Stimulated activated naive CD8-positive, alpha-beta T cell treated with anti-CD3 and anti-CD28 coated beads, Interleukin-15, Interleukin-2, amounts not matched to agents 100 ng/mL and 50 ng/mL, for 24 hours (primary cell): ENCODE results near the gene IL33.

Experiments
- H3K27ac Mint-ChIP-seq: one replicate; pipeline ENCODE4 v1.8.0; 2021; ENCODE audit warnings: mild to moderate bottlenecking, mixed read lengths
- H3K27me3 Mint-ChIP-seq: one replicate; pipeline ENCODE4 v1.8.0; 2021; ENCODE audit warnings: mixed read lengths
- H3K36me3 Mint-ChIP-seq: one replicate; pipeline ENCODE4 v1.8.0; 2021; ENCODE audit warnings: low read depth, mixed read lengths
- H3K4me1 Mint-ChIP-seq: one replicate; pipeline ENCODE4 v1.8.0; 2021; ENCODE audit warnings: low read depth, mixed read lengths
- H3K4me3 Mint-ChIP-seq: one replicate; pipeline ENCODE4 v1.8.0; 2021; ENCODE audit warnings: mild to moderate bottlenecking, mixed read lengths
- H3K9me3 Mint-ChIP-seq: one replicate; pipeline ENCODE4 v1.8.0; 2021; ENCODE audit warnings: mixed read lengths

The IL33 gene

DNA sequence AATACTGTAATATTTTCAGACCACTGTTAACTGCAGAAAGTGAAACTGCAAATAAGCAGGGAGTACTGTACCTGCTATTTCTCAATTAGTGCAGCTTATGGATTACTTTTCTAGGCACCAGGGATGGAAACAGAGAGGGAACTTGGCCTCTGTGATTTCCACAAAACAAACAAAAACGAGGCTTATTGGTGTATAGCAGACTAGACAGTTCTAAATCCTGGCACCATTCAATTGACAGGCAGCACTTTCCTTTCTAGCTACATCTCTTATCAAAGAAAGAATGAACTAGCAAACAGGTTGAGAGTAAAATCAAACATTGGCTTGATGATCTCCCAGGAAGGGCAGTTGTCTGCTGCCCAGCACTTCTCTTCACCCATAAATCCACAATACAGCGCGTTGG, 16.0 kb upstream of the IL33 start:
- Mint-ChIP-seq H3K27me3 (peaks cover 20% of the 10 kb centered on the region), H3K36me3 (no peaks in the 10 kb centered on the region), H3K27ac (no peak overlapping the region), H3K4me1 (no peaks in the 10 kb centered on the region), H3K4me3 (no peak overlapping the region), H3K9me3 (no peaks in the 10 kb centered on the region)

GRCh38 chr9:6200761-6201160, 14.8 kb upstream of the IL33 start:
- Mint-ChIP-seq H3K36me3 (no peaks in the 10 kb centered on the region), H3K4me3 (no peak overlapping the region), H3K9me3 (no peaks in the 10 kb centered on the region), H3K27me3 (peaks cover 27% of the 10 kb centered on the region), H3K27ac (no peak overlapping the region), H3K4me1 (no peaks in the 10 kb centered on the region)

GRCh38 chr9:6209966-6210365, 5.6 kb upstream of the IL33 start:
- Mint-ChIP-seq H3K9me3 (peaks cover 32% of the 10 kb centered on the region), H3K27me3 (peaks cover 17% of the 10 kb centered on the region), H3K36me3 (no peaks in the 10 kb centered on the region)

GRCh38 chr9:6212722-6213375, 2.8 kb upstream of the IL33 start:
- Mint-ChIP-seq H3K27me3 (peaks cover 23% of the 10 kb centered on the region), H3K4me3 (no peak overlapping the region), H3K4me1 (no peaks in the 10 kb centered on the region), H3K9me3 (peaks cover 26% of the 10 kb centered on the region), H3K27ac (no peak overlapping the region), H3K36me3 (no peaks in the 10 kb centered on the region)

More at GRCh38 chr9:6209966-6210365, 5.6 kb upstream of the IL33 start:
- Mint-ChIP-seq H3K4me3 (no peak overlapping the region), H3K27ac (no peak overlapping the region), H3K4me1 (no peaks in the 10 kb centered on the region)

- Mint-ChIP-seq H3K4me1 (no peaks in the 10 kb centered on the region), H3K9me3 (peaks cover 22% of the 10 kb centered on the region), H3K36me3 (no peaks in the 10 kb centered on the region), H3K4me3 (no peak overlapping the region), H3K27ac (no peak overlapping the region), H3K27me3 (peaks cover 27% of the 10 kb centered on the region)
Observed at GRCh38 chr9:6214434-6214833, 1.2 kb upstream of the IL33 start.

DNA sequence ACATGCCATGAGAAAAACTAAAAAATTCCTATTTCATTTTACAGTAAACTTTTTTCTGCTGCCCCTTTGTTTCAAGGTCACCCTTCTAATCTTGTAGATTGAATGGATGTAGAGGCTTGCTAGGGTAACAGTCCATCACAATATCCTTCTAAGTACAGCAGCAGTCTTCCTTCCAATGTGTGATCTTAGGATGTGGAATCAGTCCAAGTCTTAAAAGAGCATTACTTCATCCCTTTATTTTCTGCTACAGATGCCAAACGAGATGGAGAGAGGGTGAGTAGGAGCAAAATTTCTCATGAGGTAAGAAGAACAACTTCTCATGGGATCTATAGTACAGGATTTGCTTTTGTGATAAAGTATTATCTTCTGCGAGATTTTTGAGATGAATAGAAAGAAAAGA, 704 bp upstream of the IL33 start:
- H3K36me3 Mint-ChIP-seq = no peaks in the 10 kb centered on the region
- H3K9me3 Mint-ChIP-seq = peaks cover 17% of the 10 kb centered on the region
- H3K4me3 Mint-ChIP-seq = no peak overlapping the region
- H3K4me1 Mint-ChIP-seq = no peaks in the 10 kb centered on the region
- H3K27ac Mint-ChIP-seq = no peak overlapping the region
- peaks cover 29% of the 10 kb centered on the region for H3K27me3 Mint-ChIP-seq

GRCh38 chr9:6216002-6216401, 395 bp downstream of the IL33 start:
- Mint-ChIP-seq H3K27me3 (peaks cover 33% of the 10 kb centered on the region), H3K4me1 (no peaks in the 10 kb centered on the region), H3K36me3 (no peaks in the 10 kb centered on the region)

DNA sequence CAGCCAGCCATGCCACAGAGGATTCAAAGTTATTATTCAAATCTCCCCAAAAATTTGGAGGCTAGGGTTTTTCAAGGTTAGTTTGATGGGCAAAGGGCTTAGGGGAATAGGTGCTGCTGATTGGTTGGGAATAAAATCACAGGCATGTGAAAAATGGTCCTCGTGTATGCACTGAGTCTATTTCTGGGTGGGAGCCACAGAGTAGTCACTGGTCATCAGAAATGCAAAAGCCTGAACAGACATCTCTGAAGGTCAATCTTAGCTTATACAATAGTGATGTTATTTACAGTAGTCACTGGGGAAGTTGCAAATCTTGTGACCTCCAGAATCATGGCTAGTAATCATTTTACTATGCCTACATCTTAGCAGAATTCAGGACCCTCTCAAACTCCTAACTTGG, 1.3 kb downstream of the IL33 start:
- H3K36me3 Mint-ChIP-seq = no peaks in the 10 kb centered on the region
- peaks cover 33% of the 10 kb centered on the region for H3K27me3 Mint-ChIP-seq
- no peaks in the 10 kb centered on the region for H3K4me1 Mint-ChIP-seq
- no peak overlapping the region for H3K27ac Mint-ChIP-seq
- peaks cover 7% of the 10 kb centered on the region for H3K9me3 Mint-ChIP-seq
- no peak overlapping the region for H3K4me3 Mint-ChIP-seq

More at GRCh38 chr9:6216002-6216401, 395 bp downstream of the IL33 start:
- H3K4me3 Mint-ChIP-seq = no peak overlapping the region
- no peak overlapping the region for H3K27ac Mint-ChIP-seq
- peaks cover 7% of the 10 kb centered on the region for H3K9me3 Mint-ChIP-seq

GRCh38 chr9:6218099-6218502, 2.5 kb downstream of the IL33 start:
- Mint-ChIP-seq H3K9me3 (peaks cover 1% of the 10 kb centered on the region), H3K36me3 (no peaks in the 10 kb centered on the region), H3K4me3 (no peak overlapping the region), H3K27ac (no peak overlapping the region), H3K27me3 (peaks cover 27% of the 10 kb centered on the region), H3K4me1 (no peaks in the 10 kb centered on the region)

- peaks cover 28% of the 10 kb centered on the region for H3K27me3 Mint-ChIP-seq
- H3K4me3 Mint-ChIP-seq = no peak overlapping the region
- H3K9me3 Mint-ChIP-seq = no peaks in the 10 kb centered on the region
- H3K36me3 Mint-ChIP-seq = no peaks in the 10 kb centered on the region
- no peak overlapping the region for H3K27ac Mint-ChIP-seq
- H3K4me1 Mint-ChIP-seq = no peaks in the 10 kb centered on the region
Observed at GRCh38 chr9:6219040-6219439, 3.4 kb downstream of the IL33 start.

GRCh38 chr9:6219981-6220380, 4.4 kb downstream of the IL33 start:
- H3K4me3 Mint-ChIP-seq = no peak overlapping the region
- H3K36me3 Mint-ChIP-seq = no peaks in the 10 kb centered on the region
- no peaks in the 10 kb centered on the region for H3K4me1 Mint-ChIP-seq
- no peaks in the 10 kb centered on the region for H3K9me3 Mint-ChIP-seq
- H3K27me3 Mint-ChIP-seq = peaks cover 29% of the 10 kb centered on the region
- H3K27ac Mint-ChIP-seq = no peak overlapping the region

DNA sequence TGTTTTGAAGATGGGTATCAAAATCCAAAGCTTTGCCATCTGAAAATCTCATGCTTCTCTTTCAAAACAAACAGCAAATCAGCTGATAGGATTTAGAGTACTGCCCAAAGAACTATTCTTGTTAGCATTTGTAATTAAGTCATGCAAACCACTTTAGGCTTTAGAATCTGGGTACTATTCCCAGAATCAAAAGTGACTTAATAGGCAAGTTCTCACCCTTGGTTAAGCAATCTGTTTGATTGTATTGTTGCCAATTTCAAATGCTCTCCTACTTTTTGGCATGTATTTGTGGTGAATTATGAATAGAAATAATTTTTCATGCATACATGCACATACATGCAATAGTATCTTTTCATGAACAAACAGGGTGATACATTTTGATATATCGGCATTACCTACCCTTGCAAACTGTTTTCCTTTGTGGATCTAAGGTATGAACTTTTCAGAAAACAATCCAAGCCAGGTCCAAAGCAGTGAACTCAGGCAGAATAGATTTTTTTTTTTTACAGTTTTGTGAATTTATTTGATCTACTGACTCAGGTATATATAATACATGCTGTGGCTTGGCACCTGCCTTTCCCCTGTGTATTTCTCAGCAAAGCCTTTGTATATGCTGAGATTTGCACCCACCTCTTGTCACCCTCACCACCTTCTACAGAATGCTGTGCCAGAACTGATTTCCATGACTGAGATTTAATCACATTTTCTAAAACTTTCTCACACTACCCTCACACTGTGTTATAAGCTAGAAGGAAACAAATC, 9.0 kb downstream of the IL33 start:
- peaks cover 21% of the 10 kb centered on the region for H3K27me3 Mint-ChIP-seq
- no peak overlapping the region for H3K4me3 Mint-ChIP-seq
- H3K36me3 Mint-ChIP-seq = no peaks in the 10 kb centered on the region
- no peaks in the 10 kb centered on the region for H3K4me1 Mint-ChIP-seq
- H3K9me3 Mint-ChIP-seq = no peaks in the 10 kb centered on the region
- no peak overlapping the region for H3K27ac Mint-ChIP-seq

DNA sequence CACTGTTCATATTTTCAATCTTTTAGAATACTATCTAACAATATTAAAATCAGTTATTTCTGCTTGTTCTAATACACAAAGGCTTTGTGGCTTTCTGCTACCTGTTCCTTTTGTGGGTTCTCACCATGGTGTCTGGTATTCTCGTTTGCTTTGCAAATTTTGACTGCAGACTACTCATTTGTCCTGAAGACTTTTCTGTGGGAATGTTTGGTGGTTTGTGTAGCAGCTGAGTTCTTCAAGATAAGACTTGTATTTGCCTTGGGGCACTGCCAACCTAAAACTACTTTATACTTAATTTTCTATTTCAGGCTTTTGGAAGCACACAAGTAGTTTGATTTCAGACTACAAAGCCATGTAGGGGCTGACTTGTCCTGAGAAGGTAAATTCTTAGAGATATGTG, 11.1 kb downstream of the IL33 start:
- H3K9me3 Mint-ChIP-seq = no peaks in the 10 kb centered on the region
- H3K27me3 Mint-ChIP-seq = peaks cover 16% of the 10 kb centered on the region
- H3K4me3 Mint-ChIP-seq = no peak overlapping the region
- H3K4me1 Mint-ChIP-seq = no peaks in the 10 kb centered on the region
- no peak overlapping the region for H3K27ac Mint-ChIP-seq
- no peaks in the 10 kb centered on the region for H3K36me3 Mint-ChIP-seq

- peaks cover 12% of the 10 kb centered on the region for H3K27me3 Mint-ChIP-seq
- H3K4me1 Mint-ChIP-seq = no peaks in the 10 kb centered on the region
- H3K36me3 Mint-ChIP-seq = no peaks in the 10 kb centered on the region
- no peak overlapping the region for H3K27ac Mint-ChIP-seq
- H3K9me3 Mint-ChIP-seq = no peaks in the 10 kb centered on the region
- H3K4me3 Mint-ChIP-seq = no peak overlapping the region
Observed at GRCh38 chr9:6229186-6229585, 13.6 kb downstream of the IL33 start.

DNA sequence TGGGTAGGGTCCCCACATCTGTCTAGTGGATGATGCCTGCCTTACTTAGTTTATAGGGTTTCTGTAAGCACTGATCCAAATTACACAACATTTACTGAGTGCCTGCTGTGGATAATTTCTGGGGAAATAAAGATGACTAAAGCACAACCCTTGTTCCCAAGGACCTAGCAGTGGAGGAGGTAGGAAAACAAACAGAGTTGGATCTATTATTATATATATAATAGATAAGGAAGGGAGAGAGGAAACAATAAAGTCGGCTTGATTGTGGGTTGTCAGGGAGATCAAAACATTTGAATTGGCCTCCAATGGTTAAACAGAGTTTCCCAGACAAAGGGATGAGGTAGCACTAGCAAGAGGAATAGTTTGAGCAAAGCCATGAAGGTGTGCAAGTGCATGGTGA, 14.0 kb downstream of the IL33 start:
- no peaks in the 10 kb centered on the region for H3K4me1 Mint-ChIP-seq
- H3K27ac Mint-ChIP-seq = no peak overlapping the region
- H3K36me3 Mint-ChIP-seq = no peaks in the 10 kb centered on the region
- H3K4me3 Mint-ChIP-seq = no peak overlapping the region
- H3K9me3 Mint-ChIP-seq = no peaks in the 10 kb centered on the region
- peaks cover 12% of the 10 kb centered on the region for H3K27me3 Mint-ChIP-seq
